ENCODE results near the gene TMEM94.
A peak's percentile ranks its signal among the peaks of the same experiment; 100 is the strongest.

Gene TMEM94

GRCh38 chr17:75513641-75514000, 57.2 kb downstream of the TMEM94 start:
- Histone ChIP-seq H3K27me3 (ENCODE audit: insufficient read depth, low read length) (0 out of 2 replicates have a peak, but pooled peaks cover 2% of the 10 kb centered on the region), H3K36me3 (ENCODE audit: insufficient read depth, low read length) (peaks cover under 1% of the 10 kb centered on the region; the same call in 1 of the 2 replicates), H3K27ac (ENCODE audit: low read depth, low read length, poor library complexity, severe bottlenecking) (no peak overlapping the region), H3K79me2 (ENCODE audit: insufficient read depth, low read length) (no peaks in the 10 kb centered on the region), H3K9me3 (ENCODE audit: low read length) (no peaks in the 10 kb centered on the region), H4K20me1 (ENCODE audit: insufficient read depth, low read length) (no peaks in the 10 kb centered on the region), H3K4me3 (ENCODE audit: low read depth, low read length, poor library complexity, severe bottlenecking) (no peak overlapping the region), H3K4me1 (ENCODE audit: insufficient read depth, low read length, severe bottlenecking) (peaks cover 22% of the 10 kb centered on the region), H2AFZ (ENCODE audit: low read length) (no peak overlapping the region), H3K9ac (ENCODE audit: low read length) (no peak overlapping the region), H3F3A (ENCODE audit: insufficient read depth, low read length) (no peaks in the 10 kb centered on the region), H3K4me2 (ENCODE audit: low read length) (no peak overlapping the region), H3K9me2 (ENCODE audit: low read depth, low read length) (no peaks in the 10 kb centered on the region)
- TF ChIP-seq EZH2 (IDR thresholded peaks at IDR 0.05; ENCODE audit: borderline replicate concordance, low read length) (no peak), CTCF (IDR thresholded peaks at IDR 0.05; ENCODE audit: low read length) (no peak)

GRCh38 chr17:75514299-75514918, 58.0 kb downstream of the TMEM94 start:
- no peak overlapping the region for H3K27ac ChIP-seq (ENCODE audit: low read depth, low read length, poor library complexity, severe bottlenecking)
- H3K79me2 ChIP-seq (ENCODE audit: insufficient read depth, low read length) = no peaks in the 10 kb centered on the region
- H2AFZ ChIP-seq (ENCODE audit: low read length) = no peak overlapping the region
- H3K4me3 ChIP-seq (ENCODE audit: low read depth, low read length, poor library complexity, severe bottlenecking) = no peak overlapping the region
- H3K4me1 ChIP-seq (ENCODE audit: insufficient read depth, low read length, severe bottlenecking) = peaks cover 24% of the 10 kb centered on the region
- peaks cover 7% of the 10 kb centered on the region; the same call in 1 of the 2 replicates for H3K36me3 ChIP-seq (ENCODE audit: insufficient read depth, low read length)
- H3K9me2 ChIP-seq (ENCODE audit: low read depth, low read length) = no peaks in the 10 kb centered on the region
- H3K9ac ChIP-seq (ENCODE audit: low read length) = no peak overlapping the region
- no peaks in the 10 kb centered on the region for H4K20me1 ChIP-seq (ENCODE audit: insufficient read depth, low read length)
- TF ChIP-seq CTCF (IDR thresholded peaks at IDR 0.05; ENCODE audit: low read length) (no peak), EZH2 (IDR thresholded peaks at IDR 0.05; ENCODE audit: borderline replicate concordance, low read length) (no peak)
- H3F3A ChIP-seq (ENCODE audit: insufficient read depth, low read length) = no peaks in the 10 kb centered on the region
- no peak overlapping the region for H3K4me2 ChIP-seq (ENCODE audit: low read length)
- H3K9me3 ChIP-seq (ENCODE audit: low read length) = no peaks in the 10 kb centered on the region
- H3K27me3 ChIP-seq (ENCODE audit: insufficient read depth, low read length) = 0 out of 2 replicates have a peak, but pooled peaks cover 2% of the 10 kb centered on the region

GRCh38 chr17:75514919-75515495, 58.6 kb downstream of the TMEM94 start:
- Histone ChIP-seq H3K27me3 (ENCODE audit: insufficient read depth, low read length) (no peaks in the 10 kb centered on the region), H3K9me2 (ENCODE audit: low read depth, low read length) (no peaks in the 10 kb centered on the region), H3K4me3 (ENCODE audit: low read depth, low read length, poor library complexity, severe bottlenecking) (peak overlapping the region; percentile 85), H3K9me3 (ENCODE audit: low read length) (no peaks in the 10 kb centered on the region), H3F3A (ENCODE audit: insufficient read depth, low read length) (no peaks in the 10 kb centered on the region), H3K4me1 (ENCODE audit: insufficient read depth, low read length, severe bottlenecking) (peaks cover 24% of the 10 kb centered on the region), H2AFZ (ENCODE audit: low read length) (no peak overlapping the region), H3K36me3 (ENCODE audit: insufficient read depth, low read length) (peaks cover 7% of the 10 kb centered on the region; the same call in 1 of the 2 replicates), H3K4me2 (ENCODE audit: low read length) (peak overlapping the region; percentile 88), H3K9ac (ENCODE audit: low read length) (peak overlapping the region; percentile 11; the same call in 1 of the 2 replicates), H3K27ac (ENCODE audit: low read depth, low read length, poor library complexity, severe bottlenecking) (no peak overlapping the region), H3K79me2 (ENCODE audit: insufficient read depth, low read length) (no peaks in the 10 kb centered on the region), H4K20me1 (ENCODE audit: insufficient read depth, low read length) (no peaks in the 10 kb centered on the region)
- TF ChIP-seq EZH2 (IDR thresholded peaks at IDR 0.05; ENCODE audit: borderline replicate concordance, low read length) = no peak
- TF ChIP-seq CTCF (IDR thresholded peaks at IDR 0.05; ENCODE audit: low read length) = no peak

Data from OCI-LY1 (cell line).